Measurements from ENCODE around the gene NUFIP1. TPM values are rescaled to one million over a fixed set of nuclear protein-coding genes. Genes with fewer than 3 reads are reported as not detected.
A peak's percentile ranks its signal among the peaks of the same experiment; 100 is the strongest.

The NUFIP1 gene
- total RNA-seq, 1 experiment from 2014 or later: 12.2 TPM

- CTCF ChIA-PET: no interaction called here
- Histone ChIP-seq H3K27ac (ENCODE audit: low read depth, low read length) (peak overlapping the region; percentile 84), H2AFZ (ENCODE audit: low read depth, low read length, poor library complexity, severe bottlenecking) (peak overlapping the region; percentile 99), H3K4me1 (ENCODE audit: control insufficient read depth in 1 of 2, insufficient read depth in 2 of 2, low read length in 2 of 2) (peaks cover 19 to 40% of the 10 kb centered on the region in 2 experiments), H3K9me2 (ENCODE audit: insufficient read depth) (no peaks in the 10 kb centered on the region), H3K4me3 (replicated peaks in 1 of 2; ENCODE audit: low read depth in 1 of 2, low read length in 2 of 2) (peak overlapping the region; percentile 40 to 46), H3K79me2 (ENCODE audit: insufficient read depth, low read length) (no peaks in the 10 kb centered on the region), H3K36me3 (ENCODE audit: control insufficient read depth in 1 of 2, insufficient read depth in 2 of 2, low read length in 2 of 2) (no peaks in the 10 kb centered on the region), H4K20me1 (ENCODE audit: insufficient read depth) (no peaks in the 10 kb centered on the region), H3K9me3 (ENCODE audit: control insufficient read depth in 1 of 2, insufficient read depth in 1 of 2, low read depth in 1 of 2, low read length in 2 of 2) (no peaks in the 10 kb centered on the region), H3K9ac (ENCODE audit: low read length) (peak overlapping the region; percentile 54), H3K4me2 (ENCODE audit: low read length) (peak overlapping the region; percentile 83), H3K27me3 (ENCODE audit: insufficient read depth, low read length) (no peaks in the 10 kb centered on the region)
- ATAC-seq (peak; percentile 78), DNase-seq (ENCODE audit: low read depth, low spot score) (peak; percentile 93)
- intact Hi-C loops (cut with micrococcal nuclease): loop anchor here (5.0 kb wide), 1 partner anchor 435 kb away; no protein-coding TSS in a partner anchor
- POLR2A ChIA-PET: interaction anchor here (1.1 to 1.5 kb wide), 3 partner anchors 10 to 225 kb away, joined by 3 to 6 read pairs (median 5); no protein-coding TSS in a partner anchor
- TF ChIP-seq ATF3 (IDR thresholded peaks at IDR 0.05): no peak
- no peak for TF ChIP-seq EGR1 (IDR thresholded peaks at IDR 0.05; ENCODE audit: low read depth)
- no peak; the same call in 1 of the 2 replicates for TF ChIP-seq POLR2AphosphoS5 (IDR thresholded peaks at IDR 0.05; ENCODE audit: low read depth, low read length)
- TF ChIP-seq MAX (IDR thresholded peaks at IDR 0.05): no peak
- TF ChIP-seq ELF1 (IDR thresholded peaks at IDR 0.05; ENCODE audit: borderline replicate concordance, low read depth): no peak
- TF ChIP-seq ZNF274 (IDR thresholded peaks at IDR 0.05; ENCODE audit: low read depth, low read length): no peak
- peak; percentile 24 for TF ChIP-seq POLR2A (IDR thresholded peaks at IDR 0.05; ENCODE audit: borderline replicate concordance, extremely low read depth, insufficient read depth, insufficient read length)
- no peak for TF ChIP-seq JUND (IDR thresholded peaks at IDR 0.05)
- no peak for TF ChIP-seq ZFX (IDR thresholded peaks at IDR 0.05)
- TF ChIP-seq, protein P1, sequence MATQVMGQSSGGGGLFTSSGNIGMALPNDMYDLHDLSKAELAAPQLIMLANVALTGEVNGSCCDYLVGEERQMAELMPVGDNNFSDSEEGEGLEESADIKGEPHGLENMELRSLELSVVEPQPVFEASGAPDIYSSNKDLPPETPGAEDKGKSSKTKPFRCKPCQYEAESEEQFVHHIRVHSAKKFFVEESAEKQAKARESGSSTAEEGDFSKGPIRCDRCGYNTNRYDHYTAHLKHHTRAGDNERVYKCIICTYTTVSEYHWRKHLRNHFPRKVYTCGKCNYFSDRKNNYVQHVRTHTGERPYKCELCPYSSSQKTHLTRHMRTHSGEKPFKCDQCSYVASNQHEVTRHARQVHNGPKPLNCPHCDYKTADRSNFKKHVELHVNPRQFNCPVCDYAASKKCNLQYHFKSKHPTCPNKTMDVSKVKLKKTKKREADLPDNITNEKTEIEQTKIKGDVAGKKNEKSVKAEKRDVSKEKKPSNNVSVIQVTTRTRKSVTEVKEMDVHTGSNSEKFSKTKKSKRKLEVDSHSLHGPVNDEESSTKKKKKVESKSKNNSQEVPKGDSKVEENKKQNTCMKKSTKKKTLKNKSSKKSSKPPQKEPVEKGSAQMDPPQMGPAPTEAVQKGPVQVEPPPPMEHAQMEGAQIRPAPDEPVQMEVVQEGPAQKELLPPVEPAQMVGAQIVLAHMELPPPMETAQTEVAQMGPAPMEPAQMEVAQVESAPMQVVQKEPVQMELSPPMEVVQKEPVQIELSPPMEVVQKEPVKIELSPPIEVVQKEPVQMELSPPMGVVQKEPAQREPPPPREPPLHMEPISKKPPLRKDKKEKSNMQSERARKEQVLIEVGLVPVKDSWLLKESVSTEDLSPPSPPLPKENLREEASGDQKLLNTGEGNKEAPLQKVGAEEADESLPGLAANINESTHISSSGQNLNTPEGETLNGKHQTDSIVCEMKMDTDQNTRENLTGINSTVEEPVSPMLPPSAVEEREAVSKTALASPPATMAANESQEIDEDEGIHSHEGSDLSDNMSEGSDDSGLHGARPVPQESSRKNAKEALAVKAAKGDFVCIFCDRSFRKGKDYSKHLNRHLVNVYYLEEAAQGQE (IDR thresholded peaks at IDR 0.05; ENCODE audit: low read depth): no peak
- TF ChIP-seq CBX3 (IDR thresholded peaks at IDR 0.05; ENCODE audit: low read depth): no peak
- no peak for TF ChIP-seq RAD21 (IDR thresholded peaks at IDR 0.05; ENCODE audit: low read depth)
- peak; percentile 2 for TF ChIP-seq YY1 (IDR thresholded peaks at IDR 0.05; ENCODE audit: extremely low read depth, insufficient replicate concordance, low read depth, low read length)
- peak; percentile 71 for TF ChIP-seq TCF7L2 (IDR thresholded peaks at IDR 0.05; ENCODE audit: borderline replicate concordance, extremely low read depth, insufficient read depth, insufficient read length)
- peak; percentile 61 for TF ChIP-seq ZBTB33 (IDR thresholded peaks at IDR 0.05; ENCODE audit: extremely low read depth, insufficient replicate concordance, low read length)
- no peak for TF ChIP-seq EZH2 (IDR thresholded peaks at IDR 0.05)
- no peak for TF ChIP-seq FOSL1 (IDR thresholded peaks at IDR 0.05; ENCODE audit: low read depth)
- peak in 2 of 3 experiments; percentile 26 to 46; a peak in 2 of 6 replicates for TF ChIP-seq CTCF (IDR thresholded peaks at IDR 0.05 in 2 of 3, conservative IDR thresholded peaks at IDR 0.05 in 1 of 3; ENCODE audit: borderline replicate concordance in 1 of 3, insufficient read depth in 1 of 3, low read depth in 2 of 3, low read length in 2 of 3)
- no peak for TF ChIP-seq SIN3A (IDR thresholded peaks at IDR 0.05; ENCODE audit: low read depth)
- RAD21 ChIA-PET (ENCODE audit: low non-redundant PET in 1 of 2, low total read pairs in 2 of 2, uncharacterized antibody in 2 of 2, unreplicated experiment in 2 of 2): no interaction called here
- no TSS peak for BruUV-seq (replicated peaks)
These were observed 71.5 kb downstream of the NUFIP1 start for GRCh38 chr13:44917589-44918325.

Data from HCT116 (cell line).